HEK293 (cell line): ENCODE measurements around the gene CORO7.

ENCODE experiments used
- CTCF ChIA-PET: fragments of 350-600 bp; formaldehyde crosslinking; extraction: SDS; loops from one replicate; lab custom pipeline; 2021; ENCODE audit warnings: antibody characterized with exemption; lab: Yijun Ruan, JAX
- POLR2A ChIA-PET: fragments of 300-600 bp; formaldehyde crosslinking; extraction: SDS; loops from one replicate; lab custom pipeline; 2020; ENCODE audit warnings: antibody characterized with exemption, inconsistent platforms; lab: Yijun Ruan, JAX
- H3K27ac ChIP-seq: fragments of 200-500 bp; sonication (Bioruptor generic); 2 replicates; pipeline ENCODE4 v1.5.1; 2014; ENCODE audit warnings: low read depth, low read length, control low read depth, inconsistent platforms; ENCODE audit errors: extremely low read depth
- H3K36me3 ChIP-seq, 2 experiments: fragments of 200-500 bp in 1 of 2; sonication (Bioruptor generic) in 1 of 2; 1 replicate in 1 of 2; 2 replicates in 1 of 2; pipeline ENCODE4 v1.5.1; 2014 to 2017; ENCODE audit warnings: inconsistent platforms in 2 of 2, low read length in 2 of 2; ENCODE audit not compliant: control insufficient read depth in 2 of 2, insufficient read depth in 1 of 2
- H3K4me1 ChIP-seq: fragments of 200-500 bp; sonication (Bioruptor generic); 2 replicates; pipeline ENCODE4 v1.5.1; 2014; ENCODE audit warnings: mild to moderate bottlenecking, low read length, inconsistent platforms; ENCODE audit not compliant: control insufficient read depth, insufficient read depth
- H3K4me3 ChIP-seq: 2 replicates; pipeline ENCODE4 v1.5.1; 2011; ENCODE audit warnings: low read depth, mild to moderate bottlenecking, control low read depth, low read length, moderate library complexity
- H3K9me3 ChIP-seq: fragments of 200-500 bp; sonication (Bioruptor generic); 2 replicates; pipeline ENCODE4 v1.5.1; 2014; ENCODE audit warnings: low read depth, low read length, inconsistent platforms; ENCODE audit not compliant: control insufficient read depth, insufficient read depth
- GLIS1 ChIP-seq: fragments of 450-650 bp; formaldehyde crosslinking; IDR thresholded peaks from 2 replicates; pipeline ENCODE4 v1.5.1; 2016; ENCODE audit warnings: missing biosample characterization, missing genetic modification characterization
- HOXD13 ChIP-seq: sonication (generic); formaldehyde crosslinking; IDR thresholded peaks from 2 replicates; pipeline ENCODE4 v1.8.0; 2022; ENCODE audit warnings: missing genetic modification reagents, borderline replicate concordance
- KLF10 ChIP-seq: fragments of 450-650 bp; IDR thresholded peaks from 2 replicates; pipeline ENCODE4 v1.5.1; 2018; ENCODE audit warnings: missing biosample characterization, mild to moderate bottlenecking, missing genetic modification characterization
- KLF16 ChIP-seq: fragments of 450-650 bp; formaldehyde crosslinking; IDR thresholded peaks from 2 replicates; pipeline ENCODE4 v1.5.1; 2017; ENCODE audit warnings: missing biosample characterization, missing genetic modification characterization
- KLF7 ChIP-seq: fragments of 450-650 bp; formaldehyde crosslinking; IDR thresholded peaks from 2 replicates; pipeline ENCODE4 v1.5.1; 2016; ENCODE audit warnings: missing biosample characterization, missing genetic modification characterization, borderline replicate concordance
- TCF7L2 ChIP-seq: IDR thresholded peaks from 2 replicates; pipeline ENCODE4 v1.6.1; 2011; ENCODE audit warnings: low read depth, mild to moderate bottlenecking, inconsistent platforms, low read length, moderate library complexity, borderline replicate concordance
- YY1 ChIP-seq: fragments of 450-650 bp; formaldehyde crosslinking; IDR thresholded peaks from 2 replicates; pipeline ENCODE4 v1.5.1; 2018; ENCODE audit warnings: missing biosample characterization, missing genetic modification characterization
- ZFP69B ChIP-seq: fragments of 450-650 bp; formaldehyde crosslinking; IDR thresholded peaks from 2 replicates; pipeline ENCODE4 v1.5.1; 2016; ENCODE audit warnings: missing biosample characterization, missing genetic modification characterization
- ZIC2 ChIP-seq: fragments of 450-650 bp; formaldehyde crosslinking; IDR thresholded peaks from 2 replicates; pipeline ENCODE4 v1.5.1; 2016; ENCODE audit warnings: missing biosample characterization, missing genetic modification characterization
- ZNF133 ChIP-seq: fragments of 450-650 bp; formaldehyde crosslinking; IDR thresholded peaks from 2 replicates; pipeline ENCODE4 v1.5.1; 2016; ENCODE audit warnings: missing biosample characterization, missing genetic modification characterization
- ZNF2 ChIP-seq: fragments of 450-650 bp; formaldehyde crosslinking; IDR thresholded peaks from 2 replicates; pipeline ENCODE4 v1.5.1; 2016; ENCODE audit warnings: missing biosample characterization, missing genetic modification characterization
- ZNF596 ChIP-seq: fragments of 450-650 bp; IDR thresholded peaks from 2 replicates; pipeline ENCODE4 v1.5.0; 2018; ENCODE audit warnings: missing biosample characterization, mild to moderate bottlenecking, missing genetic modification characterization, moderate library complexity
- ZNF600 ChIP-seq: fragments of 450-650 bp; formaldehyde crosslinking; IDR thresholded peaks from 2 replicates; pipeline ENCODE4 v1.5.1; 2016; ENCODE audit warnings: missing biosample characterization, missing genetic modification characterization
- ZNF621 ChIP-seq: fragments of 450-650 bp; formaldehyde crosslinking; IDR thresholded peaks from 2 replicates; pipeline ENCODE4 v1.5.1; 2017; ENCODE audit warnings: missing biosample characterization, missing genetic modification characterization
- ZNF654 ChIP-seq: fragments of 450-650 bp; formaldehyde crosslinking; IDR thresholded peaks from 2 replicates; pipeline ENCODE4 v1.5.1; 2016; ENCODE audit warnings: low read depth, missing biosample characterization, missing genetic modification characterization
- ZNF660 ChIP-seq: fragments of 450-650 bp; IDR thresholded peaks from 2 replicates; pipeline ENCODE4 v1.5.1; 2018; ENCODE audit warnings: missing biosample characterization, mild to moderate bottlenecking, missing genetic modification characterization
- ZNF670 ChIP-seq: fragments of 450-650 bp; formaldehyde crosslinking; IDR thresholded peaks from 2 replicates; pipeline ENCODE4 v1.5.1; 2016; ENCODE audit warnings: missing biosample characterization, missing genetic modification characterization, low read depth
- ZNF843 ChIP-seq: fragments of 450-650 bp; formaldehyde crosslinking; IDR thresholded peaks from 2 replicates; pipeline ENCODE4 v1.5.1; 2016; ENCODE audit warnings: missing biosample characterization, missing genetic modification characterization
- ZSCAN30 ChIP-seq: fragments of 450-650 bp; IDR thresholded peaks from 2 replicates; pipeline ENCODE4 v1.5.1; 2018; ENCODE audit warnings: missing biosample characterization, mild to moderate bottlenecking, missing genetic modification characterization, moderate library complexity
- TF ChIP-seq, protein P1 (sequence below): fragments of 450-650 bp; formaldehyde crosslinking; IDR thresholded peaks from 2 replicates; pipeline ENCODE4 v1.5.1; 2017; ENCODE audit warnings: missing biosample characterization, missing genetic modification characterization
- TF ChIP-seq, protein P2 (sequence below): fragments of 450-650 bp; formaldehyde crosslinking; IDR thresholded peaks from 2 replicates; pipeline ENCODE4 v1.5.1; 2017; ENCODE audit warnings: missing biosample characterization, missing genetic modification characterization
- TF ChIP-seq, protein P3 (sequence below): fragments of 450-650 bp; formaldehyde crosslinking; IDR thresholded peaks from 2 replicates; pipeline ENCODE4 v1.5.1; 2016; ENCODE audit warnings: missing biosample characterization, missing genetic modification characterization
- TF ChIP-seq, protein P4 (sequence below): fragments of 450-650 bp; formaldehyde crosslinking; IDR thresholded peaks from 2 replicates; pipeline ENCODE4 v1.5.1; 2016; ENCODE audit warnings: missing biosample characterization, missing genetic modification characterization
- TF ChIP-seq, protein P5 (sequence below): fragments of 450-650 bp; formaldehyde crosslinking; IDR thresholded peaks from 2 replicates; pipeline ENCODE4 v1.5.1; 2016; ENCODE audit warnings: missing biosample characterization, missing genetic modification characterization

Gene CORO7

DNA sequence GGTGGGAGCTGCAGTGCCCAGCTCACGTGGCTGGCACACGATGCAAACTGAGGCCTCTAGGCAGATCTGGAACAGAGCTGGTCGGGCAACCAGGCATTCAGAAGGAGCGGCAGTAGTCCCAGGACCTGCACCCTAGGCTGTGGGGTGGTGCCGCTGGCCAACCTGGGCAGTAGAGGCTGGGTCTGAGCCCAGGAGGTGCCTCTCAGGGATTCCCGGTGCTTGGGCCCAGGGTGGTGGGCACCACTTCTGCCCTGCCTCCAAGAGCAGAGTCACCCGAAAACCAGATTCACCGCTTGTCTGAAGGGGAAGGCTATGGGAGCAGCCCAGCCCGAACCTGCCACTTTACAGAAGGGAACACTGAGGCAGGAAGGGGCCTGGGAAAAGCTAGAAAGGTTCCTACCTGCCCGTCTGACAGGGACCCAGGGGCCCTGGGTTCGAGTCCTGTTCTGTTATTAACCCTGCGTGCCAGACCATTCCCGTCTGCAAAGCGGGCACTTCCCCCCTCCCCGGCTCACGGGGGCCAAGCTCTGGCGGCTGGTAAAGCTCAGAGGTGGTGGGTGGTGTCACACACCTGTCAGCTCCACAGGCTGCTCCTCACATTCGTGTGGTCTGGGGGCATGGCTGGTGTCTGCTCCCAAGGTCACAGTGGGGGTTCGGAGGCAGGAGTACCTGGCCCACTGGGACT, 83.6 kb downstream of the CORO7 start (continued):
- TF ChIP-seq GLIS1: no peak
- TF ChIP-seq ZNF670: no peak
- TF ChIP-seq ZNF660: no peak
- TF ChIP-seq, protein P1, sequence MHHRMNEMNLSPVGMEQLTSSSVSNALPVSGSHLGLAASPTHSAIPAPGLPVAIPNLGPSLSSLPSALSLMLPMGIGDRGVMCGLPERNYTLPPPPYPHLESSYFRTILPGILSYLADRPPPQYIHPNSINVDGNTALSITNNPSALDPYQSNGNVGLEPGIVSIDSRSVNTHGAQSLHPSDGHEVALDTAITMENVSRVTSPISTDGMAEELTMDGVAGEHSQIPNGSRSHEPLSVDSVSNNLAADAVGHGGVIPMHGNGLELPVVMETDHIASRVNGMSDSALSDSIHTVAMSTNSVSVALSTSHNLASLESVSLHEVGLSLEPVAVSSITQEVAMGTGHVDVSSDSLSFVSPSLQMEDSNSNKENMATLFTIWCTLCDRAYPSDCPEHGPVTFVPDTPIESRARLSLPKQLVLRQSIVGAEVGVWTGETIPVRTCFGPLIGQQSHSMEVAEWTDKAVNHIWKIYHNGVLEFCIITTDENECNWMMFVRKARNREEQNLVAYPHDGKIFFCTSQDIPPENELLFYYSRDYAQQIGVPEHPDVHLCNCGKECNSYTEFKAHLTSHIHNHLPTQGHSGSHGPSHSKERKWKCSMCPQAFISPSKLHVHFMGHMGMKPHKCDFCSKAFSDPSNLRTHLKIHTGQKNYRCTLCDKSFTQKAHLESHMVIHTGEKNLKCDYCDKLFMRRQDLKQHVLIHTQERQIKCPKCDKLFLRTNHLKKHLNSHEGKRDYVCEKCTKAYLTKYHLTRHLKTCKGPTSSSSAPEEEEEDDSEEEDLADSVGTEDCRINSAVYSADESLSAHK (tag by site-specific recombination): no peak
- no peak for TF ChIP-seq ZNF596 (tag by site-specific recombination)
- no peak for TF ChIP-seq ZNF843 (tag by site-specific recombination)
- TF ChIP-seq, protein P2, sequence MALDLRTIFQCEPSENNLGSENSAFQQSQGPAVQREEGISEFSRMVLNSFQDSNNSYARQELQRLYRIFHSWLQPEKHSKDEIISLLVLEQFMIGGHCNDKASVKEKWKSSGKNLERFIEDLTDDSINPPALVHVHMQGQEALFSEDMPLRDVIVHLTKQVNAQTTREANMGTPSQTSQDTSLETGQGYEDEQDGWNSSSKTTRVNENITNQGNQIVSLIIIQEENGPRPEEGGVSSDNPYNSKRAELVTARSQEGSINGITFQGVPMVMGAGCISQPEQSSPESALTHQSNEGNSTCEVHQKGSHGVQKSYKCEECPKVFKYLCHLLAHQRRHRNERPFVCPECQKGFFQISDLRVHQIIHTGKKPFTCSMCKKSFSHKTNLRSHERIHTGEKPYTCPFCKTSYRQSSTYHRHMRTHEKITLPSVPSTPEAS (tag by site-specific recombination): no peak
- TF ChIP-seq KLF10: no peak

DNA sequence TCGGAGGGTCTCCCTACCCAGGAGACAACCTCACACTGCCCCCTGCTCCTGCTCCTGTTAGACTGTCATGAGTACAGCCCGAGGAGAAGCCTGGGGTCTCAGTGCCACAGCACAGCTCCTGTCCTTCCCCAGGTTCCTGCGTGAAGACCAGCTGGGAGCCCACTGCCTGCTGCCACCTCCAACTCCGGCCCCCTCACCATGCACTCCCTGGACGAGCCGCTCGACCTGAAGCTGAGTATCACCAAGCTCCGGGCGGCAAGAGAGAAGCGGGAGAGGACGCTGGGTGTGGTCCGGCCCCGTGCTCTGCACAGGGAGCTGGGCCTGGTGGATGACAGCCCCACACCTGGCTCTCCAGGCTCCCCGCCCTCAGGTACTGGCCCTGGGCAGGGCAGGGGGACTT, 84.3 kb downstream of the CORO7 start:
- Histone ChIP-seq H3K36me3 (peaks cover 0 to 21% of the 10 kb centered on the region in 2 experiments; a peak in 1 of 3 replicates), H3K27ac (no peak overlapping the region), H3K4me3 (no peak overlapping the region), H3K9me3 (no peaks in the 10 kb centered on the region), H3K4me1 (no peaks in the 10 kb centered on the region)
- POLR2A ChIA-PET: interaction anchor here (0.9 kb wide), 2 partner anchors 42 to 78 kb away, joined by 3 read pairs; no protein-coding TSS in a partner anchor
- TF ChIP-seq KLF16 (tag by site-specific recombination): no peak
- no peak for TF ChIP-seq HOXD13
- TF ChIP-seq TCF7L2: no peak
- no peak for TF ChIP-seq YY1 (tag by site-specific recombination)
- TF ChIP-seq ZNF621 (tag by site-specific recombination): no peak
- CTCF ChIA-PET: interaction anchor here (0.7 to 4.1 kb wide), 11 partner anchors 8 to 1203 kb away, joined by 3 to 63 read pairs (median 4); no protein-coding TSS in a partner anchor

DNA sequence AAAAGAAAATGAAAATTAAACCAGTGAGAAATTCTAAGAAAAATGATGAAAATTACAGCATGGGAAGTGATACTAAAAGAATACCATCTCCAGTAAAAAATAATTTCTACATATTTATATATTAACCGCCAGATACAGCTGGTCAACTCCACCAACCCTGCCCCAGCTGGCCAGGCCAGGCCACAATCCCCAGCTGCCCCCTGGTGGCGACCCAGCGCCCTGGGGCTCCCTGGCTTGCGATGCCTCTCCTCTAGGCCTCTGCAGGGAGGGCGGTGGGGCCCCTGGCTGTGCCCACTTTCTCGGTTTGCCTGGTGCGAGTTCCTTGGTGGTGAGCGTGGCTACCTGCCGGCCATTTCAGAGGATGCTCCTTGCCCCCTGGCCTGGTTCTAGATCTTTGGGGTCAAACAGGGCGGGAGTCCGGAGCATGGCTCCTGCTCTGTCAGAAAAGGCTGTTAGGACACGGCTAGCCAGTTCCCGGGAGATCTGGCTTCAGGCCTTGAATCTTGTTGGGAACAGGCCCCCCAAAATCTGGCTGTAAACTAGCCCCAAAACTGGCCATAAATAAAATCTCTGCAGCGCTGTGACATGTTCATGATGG, 86.0 kb downstream of the CORO7 start:
- Histone ChIP-seq H3K4me3 (no peak overlapping the region), H3K4me1 (no peaks in the 10 kb centered on the region), H3K9me3 (no peaks in the 10 kb centered on the region), H3K27ac (no peak overlapping the region), H3K36me3 (peaks cover 0 to 11% of the 10 kb centered on the region in 2 experiments; a peak in 1 of 3 replicates)
- ChIA-PET POLR2A (interaction anchor here (1.5 kb wide), 1 partner anchor 57 kb away, joined by 4 read pairs; no protein-coding TSS in a partner anchor), CTCF (interaction anchor here (0.6 to 4.1 kb wide), 20 partner anchors 10 to 347 kb away, joined by 3 to 63 read pairs (median 4); no protein-coding TSS in a partner anchor)
- TF ChIP-seq, protein P3, sequence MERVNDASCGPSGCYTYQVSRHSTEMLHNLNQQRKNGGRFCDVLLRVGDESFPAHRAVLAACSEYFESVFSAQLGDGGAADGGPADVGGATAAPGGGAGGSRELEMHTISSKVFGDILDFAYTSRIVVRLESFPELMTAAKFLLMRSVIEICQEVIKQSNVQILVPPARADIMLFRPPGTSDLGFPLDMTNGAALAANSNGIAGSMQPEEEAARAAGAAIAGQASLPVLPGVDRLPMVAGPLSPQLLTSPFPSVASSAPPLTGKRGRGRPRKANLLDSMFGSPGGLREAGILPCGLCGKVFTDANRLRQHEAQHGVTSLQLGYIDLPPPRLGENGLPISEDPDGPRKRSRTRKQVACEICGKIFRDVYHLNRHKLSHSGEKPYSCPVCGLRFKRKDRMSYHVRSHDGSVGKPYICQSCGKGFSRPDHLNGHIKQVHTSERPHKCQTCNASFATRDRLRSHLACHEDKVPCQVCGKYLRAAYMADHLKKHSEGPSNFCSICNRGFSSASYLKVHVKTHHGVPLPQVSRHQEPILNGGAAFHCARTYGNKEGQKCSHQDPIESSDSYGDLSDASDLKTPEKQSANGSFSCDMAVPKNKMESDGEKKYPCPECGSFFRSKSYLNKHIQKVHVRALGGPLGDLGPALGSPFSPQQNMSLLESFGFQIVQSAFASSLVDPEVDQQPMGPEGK (tag by site-specific recombination): 0 out of 2 replicates have a peak, but pooled peaks have one; percentile 16
- TF ChIP-seq ZNF133 (tag by site-specific recombination) (no peak), ZNF600 (tag by site-specific recombination) (0 out of 2 replicates have a peak, but pooled peaks have one; percentile 15), KLF7 (tag by site-specific recombination) (no peak), ZNF660 (0 out of 2 replicates have a peak, but pooled peaks have one; percentile 47), ZIC2 (tag by site-specific recombination) (peak; percentile 29; the same call in 1 of the 2 replicates), ZNF2 (tag by site-specific recombination) (peak; percentile 94), ZFP69B (tag by site-specific recombination) (0 out of 2 replicates have a peak, but pooled peaks have one; percentile 22), ZNF654 (tag by site-specific recombination) (peak; percentile 59), ZSCAN30 (tag by site-specific recombination) (0 out of 2 replicates have a peak, but pooled peaks have one; percentile 16)
- TF ChIP-seq, protein P4, sequence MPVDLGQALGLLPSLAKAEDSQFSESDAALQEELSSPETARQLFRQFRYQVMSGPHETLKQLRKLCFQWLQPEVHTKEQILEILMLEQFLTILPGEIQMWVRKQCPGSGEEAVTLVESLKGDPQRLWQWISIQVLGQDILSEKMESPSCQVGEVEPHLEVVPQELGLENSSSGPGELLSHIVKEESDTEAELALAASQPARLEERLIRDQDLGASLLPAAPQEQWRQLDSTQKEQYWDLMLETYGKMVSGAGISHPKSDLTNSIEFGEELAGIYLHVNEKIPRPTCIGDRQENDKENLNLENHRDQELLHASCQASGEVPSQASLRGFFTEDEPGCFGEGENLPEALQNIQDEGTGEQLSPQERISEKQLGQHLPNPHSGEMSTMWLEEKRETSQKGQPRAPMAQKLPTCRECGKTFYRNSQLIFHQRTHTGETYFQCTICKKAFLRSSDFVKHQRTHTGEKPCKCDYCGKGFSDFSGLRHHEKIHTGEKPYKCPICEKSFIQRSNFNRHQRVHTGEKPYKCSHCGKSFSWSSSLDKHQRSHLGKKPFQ (tag by site-specific recombination): no peak
- TF ChIP-seq, protein P5, sequence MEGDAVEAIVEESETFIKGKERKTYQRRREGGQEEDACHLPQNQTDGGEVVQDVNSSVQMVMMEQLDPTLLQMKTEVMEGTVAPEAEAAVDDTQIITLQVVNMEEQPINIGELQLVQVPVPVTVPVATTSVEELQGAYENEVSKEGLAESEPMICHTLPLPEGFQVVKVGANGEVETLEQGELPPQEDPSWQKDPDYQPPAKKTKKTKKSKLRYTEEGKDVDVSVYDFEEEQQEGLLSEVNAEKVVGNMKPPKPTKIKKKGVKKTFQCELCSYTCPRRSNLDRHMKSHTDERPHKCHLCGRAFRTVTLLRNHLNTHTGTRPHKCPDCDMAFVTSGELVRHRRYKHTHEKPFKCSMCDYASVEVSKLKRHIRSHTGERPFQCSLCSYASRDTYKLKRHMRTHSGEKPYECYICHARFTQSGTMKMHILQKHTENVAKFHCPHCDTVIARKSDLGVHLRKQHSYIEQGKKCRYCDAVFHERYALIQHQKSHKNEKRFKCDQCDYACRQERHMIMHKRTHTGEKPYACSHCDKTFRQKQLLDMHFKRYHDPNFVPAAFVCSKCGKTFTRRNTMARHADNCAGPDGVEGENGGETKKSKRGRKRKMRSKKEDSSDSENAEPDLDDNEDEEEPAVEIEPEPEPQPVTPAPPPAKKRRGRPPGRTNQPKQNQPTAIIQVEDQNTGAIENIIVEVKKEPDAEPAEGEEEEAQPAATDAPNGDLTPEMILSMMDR (tag by site-specific recombination): peak; percentile 60
